Keratinocyte (primary cell): ENCODE results near the gene ISG20L2. TPM values are rescaled to one million over a fixed set of nuclear protein-coding genes. Genes with fewer than 3 reads are reported as not detected.

Source experiments
- DNase-seq: peaks from one replicate; pipeline ENCODE4 v3.0.0-alpha.2; 2011; ENCODE audit warnings: low read depth, missing footprints, low spot score
- FAIRE-seq: peaks from 2 replicates; lab custom pipeline; 2011; peaks lifted over from hg19 to GRCh38; lab: Jason Lieb, UNC
- H2AFZ ChIP-seq: 2 replicates; pipeline ENCODE4 v1.6.0; 2012; ENCODE audit warnings: low read length, control low read depth, inconsistent platforms; ENCODE audit not compliant: control insufficient read depth
- H3K27ac ChIP-seq: 2 replicates; pipeline ENCODE4 v1.5.1; 2011; ENCODE audit warnings: low read length; ENCODE audit not compliant: control insufficient read depth, insufficient read depth
- H3K27me3 ChIP-seq: 3 replicates; pipeline ENCODE4 v1.6.0; 2011; ENCODE audit warnings: low read length; ENCODE audit not compliant: control insufficient read depth, insufficient read depth; ENCODE audit errors: extremely low read depth
- H3K36me3 ChIP-seq, 2 experiments: 2 replicates in 1 of 2; 3 replicates in 1 of 2; pipeline ENCODE4 v1.5.1; 2011; ENCODE audit warnings: low read length in 2 of 2, mild to moderate bottlenecking in 1 of 2; ENCODE audit not compliant: control insufficient read depth in 2 of 2, insufficient read depth in 2 of 2; ENCODE audit errors: extremely low read depth in 1 of 2
- H3K4me1 ChIP-seq: 3 replicates; pipeline ENCODE4 v1.5.1; 2011; ENCODE audit warnings: low read length; ENCODE audit not compliant: control insufficient read depth, insufficient read depth; ENCODE audit errors: extremely low read depth
- H3K4me2 ChIP-seq: 3 replicates; pipeline ENCODE4 v1.6.0; 2011; ENCODE audit warnings: low read depth, low read length; ENCODE audit not compliant: control insufficient read depth, insufficient read depth; ENCODE audit errors: extremely low read depth
- H3K4me3 ChIP-seq, 3 experiments: fragments of 200-600 bp in 1 of 3; sonication (generic) in 1 of 3; 2 replicates in 2 of 3; 3 replicates in 1 of 3; pipeline ENCODE4 v1.5.1; 2011 to 2016; ENCODE audit warnings: low read length in 3 of 3, mild to moderate bottlenecking in 3 of 3, control low read depth in 2 of 3, inconsistent platforms in 1 of 3, low read depth in 1 of 3, mixed read lengths in 1 of 3, mixed run types in 1 of 3, moderate library complexity in 1 of 3; ENCODE audit not compliant: control insufficient read depth in 2 of 3, insufficient read depth in 2 of 3; ENCODE audit errors: extremely low read depth in 1 of 3
- H3K79me2 ChIP-seq: 2 replicates; pipeline ENCODE4 v1.6.0; 2012; ENCODE audit warnings: low read length; ENCODE audit not compliant: control insufficient read depth, insufficient read depth
- H3K9ac ChIP-seq: 3 replicates; pipeline ENCODE4 v1.6.0; 2011; ENCODE audit warnings: low read length; ENCODE audit not compliant: control insufficient read depth, insufficient read depth; ENCODE audit errors: extremely low read depth
- H3K9me1 ChIP-seq: 3 replicates; pipeline ENCODE4 v1.6.0; 2011; ENCODE audit warnings: low read length; ENCODE audit not compliant: control insufficient read depth, insufficient read depth; ENCODE audit errors: extremely low read depth
- H3K9me3 ChIP-seq: 2 replicates; pipeline ENCODE4 v1.5.1; 2012; ENCODE audit warnings: low read depth, low read length; ENCODE audit not compliant: control insufficient read depth
- H4K20me1 ChIP-seq: 3 replicates; pipeline ENCODE4 v1.6.0; 2011; ENCODE audit warnings: low read length; ENCODE audit not compliant: control insufficient read depth, insufficient read depth; ENCODE audit errors: extremely low read depth
- CTCF ChIP-seq, 3 experiments: IDR thresholded peaks in 1 of 3; conservative IDR thresholded peaks in 1 of 3; optimal IDR thresholded peaks in 1 of 3; 2 replicates in 2 of 3; 3 replicates in 1 of 3; pipeline versions ENCODE3 to v1.5.1; 2011; ENCODE audit warnings: low read length in 3 of 3, mild to moderate bottlenecking in 3 of 3, moderate library complexity in 2 of 3, control low read depth in 1 of 3, inconsistent platforms in 1 of 3; ENCODE audit not compliant: insufficient read depth in 2 of 3; ENCODE audit errors: extremely low read depth in 1 of 3
- EZH2 ChIP-seq: IDR thresholded peaks from one replicate; pipeline ENCODE4 v1.6.1; 2012; ENCODE audit warnings: inconsistent platforms, mild to moderate bottlenecking, low read length, moderate library complexity
- dilution Hi-C: fragments of 300-500 bp; cut with MboI; formaldehyde crosslinking; loops from one replicate; pipeline ENCODE4 v1.7.0; 2020; ENCODE audit warnings: low sequenced_read_pairs; ENCODE audit not compliant: extremely low pct_ligation_motif_present
- polyA plus RNA-seq, 5 experiments: library from polyadenylated mRNA; depleted of rRNA in 3 of 5; stranded (reverse) in 3 of 5; stranded (forward) in 1 of 5; unstranded in 1 of 5; fragments of >200 nt; gene quantifications; 1 replicate in 1 of 5; 2 replicates in 3 of 5; 3 replicates in 1 of 5; pipeline versions ENCODE4 v1.2.1 to v1.2.3, GENCODE V29; 2011 to 2012; ENCODE audit warnings: missing spikeins in 2 of 5, low read depth in 1 of 5, low replicate concordance in 1 of 5

Gene ISG20L2
- polyA plus RNA-seq, 1 donor (not counting 4 experiments of a cell fraction or from before 2014, with no cell fraction given), result 48.6 TPM

GRCh38 chr1:156690675-156691036 lies 37.9 kb downstream of the ISG20L2 start:
- H4K20me1 ChIP-seq, result no peaks in the 10 kb centered on the region
- DNase-seq (no peak), FAIRE-seq (no peak)
- TF ChIP-seq CTCF (optimal IDR thresholded peaks at IDR 0.05 in 1 of 3, IDR thresholded peaks at IDR 0.05 in 1 of 3, conservative IDR thresholded peaks at IDR 0.05 in 1 of 3; ENCODE audit: extremely low read depth in 1 of 3, insufficient read depth in 2 of 3, low read length in 3 of 3) (no peak), EZH2 (no peak)
- no peak overlapping the region for H3K4me2 ChIP-seq
- dilution Hi-C loops, result no loop called here
- no peak overlapping the region for H3K4me3 ChIP-seq
- no peaks in the 10 kb centered on the region for H3K27me3 ChIP-seq
- H3K36me3 ChIP-seq, result no peaks in the 10 kb centered on the region
- no peak overlapping the region for H3K27ac ChIP-seq
- H3K9me3 ChIP-seq, result no peaks in the 10 kb centered on the region
- H3K4me1 ChIP-seq, result peaks cover 46% of the 10 kb centered on the region
- H3K9ac ChIP-seq, result no peak overlapping the region
- no peak overlapping the region for H2AFZ ChIP-seq
- no peaks in the 10 kb centered on the region for H3K9me1 ChIP-seq
- H3K79me2 ChIP-seq, result no peaks in the 10 kb centered on the region

- dilution Hi-C loops, result no loop called here
- H3K9me1 ChIP-seq, result no peaks in the 10 kb centered on the region
- no peaks in the 10 kb centered on the region for H4K20me1 ChIP-seq
- no peak overlapping the region for H2AFZ ChIP-seq
- no peak overlapping the region for H3K9ac ChIP-seq
- H3K9me3 ChIP-seq, result no peaks in the 10 kb centered on the region
- peaks cover 46% of the 10 kb centered on the region for H3K4me1 ChIP-seq
- no peak overlapping the region for H3K27ac ChIP-seq
- DNase-seq, result no peak
- H3K27me3 ChIP-seq, result no peaks in the 10 kb centered on the region
- H3K36me3 ChIP-seq, result no peaks in the 10 kb centered on the region
- no peaks in the 10 kb centered on the region for H3K79me2 ChIP-seq
- no peak for FAIRE-seq
- peak overlapping the region; percentile 34 for H3K4me2 ChIP-seq
- TF ChIP-seq EZH2 (no peak), CTCF (optimal IDR thresholded peaks at IDR 0.05 in 1 of 3, IDR thresholded peaks at IDR 0.05 in 1 of 3, conservative IDR thresholded peaks at IDR 0.05 in 1 of 3; ENCODE audit: extremely low read depth in 1 of 3, insufficient read depth in 2 of 3, low read length in 3 of 3) (no peak)
- no peak overlapping the region for H3K4me3 ChIP-seq
Measured at GRCh38 chr1:156689953-156690674, 38.5 kb downstream of the ISG20L2 start.
